HepG2 (cell line): ENCODE measurements around the gene ZCCHC3. TPM values are rescaled to one million over a fixed set of nuclear protein-coding genes. Genes with fewer than 3 reads are reported as not detected.

ENCODE experiments used
- GMEB2 ChIP-seq: IDR thresholded peaks from 2 replicates; pipeline ENCODE4 v1.6.1; 2016; ENCODE audit warnings: missing biosample characterization, missing genetic modification reagents, low read depth
- MYC ChIP-seq: sonication (generic); formaldehyde crosslinking; IDR thresholded peaks from 2 replicates; pipeline ENCODE4 v1.9.0; 2021; ENCODE audit warnings: missing genetic modification reagents, borderline replicate concordance
- NCOA1 ChIP-seq: sonication (generic); formaldehyde crosslinking; IDR thresholded peaks from 2 replicates; pipeline ENCODE4 v1.9.0; 2021; ENCODE audit warnings: missing genetic modification reagents
- ZBTB33 ChIP-seq: sonication (generic); formaldehyde crosslinking; IDR thresholded peaks from 2 replicates; pipeline ENCODE4 v1.4.0; 2020; ENCODE audit warnings: missing genetic modification reagents
- ZNF274 ChIP-seq: sonication (generic); formaldehyde crosslinking; IDR thresholded peaks from 2 replicates; pipeline ENCODE4 v1.5.1; 2020; ENCODE audit warnings: mild to moderate bottlenecking, missing genetic modification reagents
- ZNF280D ChIP-seq: sonication (generic); formaldehyde crosslinking; IDR thresholded peaks from 2 replicates; pipeline ENCODE4 v1.5.1; 2020; ENCODE audit warnings: mild to moderate bottlenecking, missing genetic modification reagents
- ZNF326 ChIP-seq: sonication (generic); formaldehyde crosslinking; IDR thresholded peaks from 2 replicates; pipeline ENCODE4 v1.4.0; 2020; ENCODE audit warnings: missing genetic modification reagents, borderline replicate concordance
- ZNF407 ChIP-seq: sonication (generic); formaldehyde crosslinking; IDR thresholded peaks from one replicate; pipeline ENCODE4 v1.5.1; 2020; ENCODE audit warnings: mild to moderate bottlenecking, missing genetic modification reagents; ENCODE audit errors: not compliant biosample characterization
- ZNF446 ChIP-seq: sonication (generic); formaldehyde crosslinking; IDR thresholded peaks from 2 replicates; pipeline ENCODE4 v1.5.0; 2020; ENCODE audit warnings: mild to moderate bottlenecking, missing genetic modification reagents
- ZNF674 ChIP-seq: sonication (generic); formaldehyde crosslinking; IDR thresholded peaks from 2 replicates; pipeline ENCODE4 v1.5.0; 2020; ENCODE audit warnings: low read depth, mild to moderate bottlenecking, missing genetic modification reagents
- polyA plus RNA-seq, 8 experiments: library from polyadenylated mRNA; depleted of rRNA in 3 of 8; stranded (reverse) in 7 of 8; unstranded in 1 of 8; fragments of >200 nt; fragmentation: Illumina TruSeq in 4 of 8; extraction: Trizol in 4 of 8; gene quantifications; 2 replicates each; pipeline versions ENCODE4 v1.2.1 to v1.2.3, GENCODE V29; 2011 to 2016; ENCODE audit warnings: low read depth in 4 of 8, missing spikeins in 1 of 8, mixed read lengths in 1 of 8; ENCODE audit not compliant: insufficient read depth in 1 of 8
- total RNA-seq, 5 experiments: library from RNA; depleted of rRNA; stranded (reverse); fragments of >200 nt; fragmentation: Illumina TruSeq; extraction: Trizol; gene quantifications; 2 replicates each; pipeline ENCODE4 v1.2.3, GENCODE V29; 2016; ENCODE audit warnings: low read depth in 1 of 5

Gene ZCCHC3
- total and polyA plus RNA-seq, 2 of the 13 experiments (the other 11 are each of a cell fraction or from before 2014, with no cell fraction given): 46.6 to 63.0 TPM

GRCh38 chr20:347640-348484 lies 50.5 kb downstream of the ZCCHC3 start (continued):
- TF ChIP-seq ZBTB33: peak; percentile 73
- TF ChIP-seq ZNF274 (CRISPR knock-in tag): peak; percentile 43
- no peak for TF ChIP-seq ZNF407 (CRISPR knock-in tag)
- TF ChIP-seq ZNF326 (CRISPR knock-in tag): peak; percentile 55; the same call in 1 of the 2 replicates
- peak; percentile 90 for TF ChIP-seq MYC (CRISPR knock-in tag)
- TF ChIP-seq NCOA1 (CRISPR knock-in tag): peak; percentile 99
- no peak for TF ChIP-seq ZNF446 (CRISPR knock-in tag)
- peak; percentile 67; the same call in 1 of the 2 replicates for TF ChIP-seq GMEB2
- TF ChIP-seq ZNF280D (CRISPR knock-in tag): peak; percentile 78; the same call in 1 of the 2 replicates
- TF ChIP-seq ZNF674 (CRISPR knock-in tag): peak; percentile 98; the same call in 1 of the 2 replicates
